HUDEP-2 (cell line): ENCODE results near the gene FGD5.
"Not testable (repeated sequence)": the region's sequence is repeated elsewhere in the genome, so short reads cannot be mapped to it uniquely, and the experiment has no call there.

ENCODE experiments used
- DNase-seq, 76 experiments: peaks; one replicate each; lab custom pipeline; 2025; ENCODE audit not compliant: unreplicated experiment in 76 of 76; lab: John Stamatoyannopoulos, UW

The FGD5 gene

DNA sequence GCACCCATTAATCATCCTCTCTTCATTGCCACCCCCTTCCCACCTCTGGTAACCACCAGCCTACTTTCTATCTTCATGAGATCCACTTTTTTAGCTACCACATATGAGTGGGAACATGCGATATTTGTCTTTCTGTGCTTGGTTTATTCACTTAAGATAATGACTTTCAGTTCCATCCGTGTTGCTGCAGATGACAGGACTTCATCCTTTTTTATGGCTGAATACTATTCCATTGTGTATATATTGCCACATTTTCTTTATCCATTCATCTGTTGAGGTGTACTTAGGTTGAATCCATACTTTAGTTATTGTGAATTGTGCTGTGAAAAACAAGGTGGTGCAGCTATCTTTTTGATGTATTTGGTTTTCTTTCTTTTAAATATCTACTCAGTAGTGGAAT lies 75.3 kb downstream of the FGD5 start:
- no peak for DNase-seq

DNA sequence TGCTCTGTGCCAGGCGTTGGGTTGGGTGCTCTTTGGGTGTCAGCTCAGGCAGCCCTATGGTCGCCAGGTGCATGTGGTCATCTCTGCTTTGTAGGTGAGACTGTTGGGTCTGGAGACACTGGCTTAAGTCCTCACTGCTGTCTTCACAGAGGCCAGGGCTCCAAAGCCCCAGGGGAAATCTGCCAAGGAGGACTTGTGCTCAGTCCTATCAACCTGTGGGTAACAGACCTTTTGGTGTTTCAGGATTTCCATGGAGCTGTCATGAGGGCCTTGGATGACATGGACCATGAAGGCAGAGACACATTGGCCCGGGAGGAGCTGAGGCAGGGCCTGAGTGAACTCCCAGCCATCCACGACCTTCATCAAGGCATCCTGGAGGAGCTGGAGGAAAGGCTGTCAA lies 78.5 kb downstream of the FGD5 start:
- DNase-seq, result no peak

DNA sequence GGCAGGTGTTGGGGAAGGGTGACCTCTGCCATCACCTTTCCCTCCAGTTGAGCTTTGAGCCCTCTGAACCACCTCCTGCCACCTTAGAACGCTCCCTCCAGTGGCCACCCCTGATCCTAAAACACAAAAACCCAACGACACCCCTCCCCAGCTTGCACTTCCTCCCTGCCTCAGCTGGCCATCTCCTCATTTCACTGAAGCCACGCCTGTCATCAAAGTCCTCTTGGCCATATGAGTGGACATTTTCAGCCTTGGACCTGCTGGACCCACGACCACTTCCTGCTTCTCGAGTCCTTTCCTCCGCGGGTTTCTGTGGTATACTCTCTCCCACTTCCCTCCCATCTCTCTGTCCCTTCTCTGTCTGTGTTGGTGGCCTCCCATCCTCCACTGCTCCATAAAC lies 80.2 kb downstream of the FGD5 start:
- no peak for DNase-seq

DNA sequence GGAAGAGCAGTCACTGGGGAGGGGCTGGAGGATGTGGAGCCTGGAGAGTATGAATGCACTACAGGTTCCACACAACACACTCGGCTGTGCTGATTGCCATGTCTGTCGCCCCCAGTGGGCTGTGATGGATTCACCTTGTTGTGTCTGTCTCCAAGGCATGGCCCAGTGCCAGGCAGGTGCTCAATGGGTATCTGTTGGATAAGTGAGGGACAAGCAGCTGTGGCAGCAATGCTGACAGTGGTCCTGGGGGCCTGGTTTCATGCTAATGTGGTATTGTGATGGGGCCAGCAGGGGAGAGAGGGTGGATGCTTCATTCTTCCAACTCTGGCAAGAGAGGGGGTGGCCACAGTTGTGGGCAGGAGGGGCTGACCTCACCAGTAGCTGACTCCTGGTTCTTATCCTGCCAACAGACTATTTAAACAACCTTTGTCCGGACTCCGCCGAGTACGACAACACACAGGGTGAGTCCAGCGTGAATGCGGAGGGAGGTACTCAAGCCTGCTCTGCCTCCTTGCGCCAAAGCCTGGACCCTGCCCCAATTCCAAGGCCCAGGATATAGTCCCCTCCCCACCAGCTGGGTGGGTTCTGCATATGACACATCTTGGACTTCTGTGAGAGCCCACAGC lies 81.3 kb downstream of the FGD5 start:
- no peak for DNase-seq

DNA sequence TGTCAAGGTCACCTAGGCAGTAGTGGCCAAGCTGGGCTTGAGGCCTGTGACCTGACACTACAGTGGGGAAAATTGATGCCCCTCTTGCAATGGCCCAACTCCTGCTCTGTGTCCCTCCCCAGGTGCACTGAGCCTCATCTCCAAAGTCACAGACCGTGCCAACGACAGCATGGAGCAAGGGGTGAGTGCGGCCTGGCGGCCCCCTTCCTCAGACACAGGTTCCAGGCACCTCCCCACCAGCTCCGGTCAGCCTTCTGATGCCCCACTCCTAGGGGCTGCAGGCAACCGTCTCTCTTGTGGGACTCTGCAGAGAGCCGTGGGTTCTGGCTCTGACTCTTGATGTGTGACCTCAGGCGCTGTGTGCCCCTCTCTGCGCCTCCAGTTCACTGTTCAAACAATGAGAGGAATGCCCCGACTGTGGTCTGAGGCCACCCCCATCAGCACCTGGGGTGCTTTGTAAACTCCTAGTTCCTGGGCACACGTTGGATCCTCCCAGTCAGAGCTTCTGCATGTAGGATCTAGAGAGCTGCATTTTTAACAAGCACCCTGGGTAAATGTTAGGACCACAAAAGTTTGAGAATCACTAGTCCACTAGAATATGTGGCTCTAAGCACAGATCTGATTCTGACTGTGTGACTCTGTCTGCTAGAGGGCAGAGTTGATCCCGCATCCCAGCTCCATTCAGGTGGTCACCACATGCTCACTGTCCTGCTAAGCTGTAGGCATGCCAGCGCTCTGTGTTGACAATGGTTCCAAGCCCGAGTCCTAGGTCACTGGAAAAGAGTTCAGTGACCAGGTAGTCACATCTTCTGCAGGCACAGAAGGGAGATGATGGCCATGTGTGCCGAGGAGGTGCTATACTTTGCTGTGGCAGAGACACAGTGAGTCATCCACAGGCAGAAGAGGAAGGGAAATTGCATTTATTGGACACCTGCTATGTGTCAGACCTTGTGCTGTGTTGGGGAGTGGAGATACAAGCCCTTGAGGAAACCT lies 82.4 kb downstream of the FGD5 start:
- DNase-seq, result no peak

DNA sequence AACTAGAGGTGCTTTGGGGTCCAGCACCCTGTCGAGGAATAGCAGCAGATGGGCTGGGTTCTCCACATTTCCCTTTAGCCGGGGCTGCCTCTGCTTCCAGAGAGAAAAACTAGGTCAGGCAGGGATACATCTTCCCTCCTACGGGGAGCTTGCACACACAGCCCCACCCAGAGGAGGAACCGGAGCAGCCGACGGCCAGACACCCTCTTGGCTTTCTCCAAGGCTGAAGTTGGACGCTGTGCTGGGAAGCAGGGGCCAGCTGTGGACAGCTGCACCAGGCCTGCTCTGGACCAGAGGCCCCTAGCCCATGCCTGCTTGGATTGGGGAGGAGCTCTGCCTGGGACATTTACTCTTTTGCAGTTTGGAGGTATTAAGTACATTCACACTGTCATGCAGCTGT lies 84.0 kb downstream of the FGD5 start:
- DNase-seq, result no peak

DNA sequence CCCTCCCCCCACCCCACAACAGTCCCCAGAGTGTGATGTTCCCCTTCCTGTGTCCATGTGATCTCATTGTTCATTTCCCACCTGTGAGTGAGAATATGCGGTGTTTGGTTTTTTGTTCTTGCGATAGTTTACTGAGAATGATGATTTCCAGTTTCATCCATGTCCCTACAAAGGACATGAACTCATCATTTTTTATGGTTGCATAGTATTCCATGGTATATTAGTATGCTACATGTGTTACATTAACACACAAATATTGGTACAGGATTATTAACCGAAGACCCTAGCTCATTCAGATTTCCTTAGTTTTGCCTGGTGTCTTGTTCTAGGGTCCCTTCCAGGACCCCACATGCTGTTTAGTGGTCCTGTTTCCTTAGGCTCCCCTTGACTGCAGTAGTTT lies 84.7 kb downstream of the FGD5 start:
- DNase-seq, result not testable (repeated sequence)

DNA sequence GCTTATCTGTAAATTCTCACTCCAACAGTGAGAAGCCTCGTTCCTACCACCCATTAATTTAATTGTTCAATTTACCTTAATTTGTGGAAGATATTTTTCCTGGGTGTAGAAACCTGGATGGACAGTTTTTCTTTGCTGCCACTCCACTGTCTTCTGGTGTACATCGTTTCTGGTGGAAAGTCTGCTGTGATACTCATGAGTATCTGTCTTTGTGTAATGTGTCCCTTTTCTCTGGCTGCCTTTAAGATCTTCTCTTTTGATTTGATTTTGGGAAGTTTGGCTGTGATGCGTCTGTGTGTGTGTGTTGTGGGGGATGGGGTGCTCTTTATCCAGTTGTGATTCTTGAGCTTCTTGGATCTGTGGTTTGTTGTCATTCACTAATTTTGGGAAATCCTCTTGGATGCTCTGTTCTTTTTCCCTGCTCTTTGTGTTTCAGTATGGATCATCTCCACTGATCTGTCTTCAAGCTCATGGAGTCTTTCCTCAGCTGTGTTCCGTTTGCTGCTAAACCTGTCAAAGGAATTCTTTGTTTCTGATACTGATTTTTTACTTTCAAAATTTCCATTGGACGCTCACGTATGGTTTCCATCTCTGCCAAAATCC lies 86.4 kb downstream of the FGD5 start:
- DNase-seq, result no peak

DNA sequence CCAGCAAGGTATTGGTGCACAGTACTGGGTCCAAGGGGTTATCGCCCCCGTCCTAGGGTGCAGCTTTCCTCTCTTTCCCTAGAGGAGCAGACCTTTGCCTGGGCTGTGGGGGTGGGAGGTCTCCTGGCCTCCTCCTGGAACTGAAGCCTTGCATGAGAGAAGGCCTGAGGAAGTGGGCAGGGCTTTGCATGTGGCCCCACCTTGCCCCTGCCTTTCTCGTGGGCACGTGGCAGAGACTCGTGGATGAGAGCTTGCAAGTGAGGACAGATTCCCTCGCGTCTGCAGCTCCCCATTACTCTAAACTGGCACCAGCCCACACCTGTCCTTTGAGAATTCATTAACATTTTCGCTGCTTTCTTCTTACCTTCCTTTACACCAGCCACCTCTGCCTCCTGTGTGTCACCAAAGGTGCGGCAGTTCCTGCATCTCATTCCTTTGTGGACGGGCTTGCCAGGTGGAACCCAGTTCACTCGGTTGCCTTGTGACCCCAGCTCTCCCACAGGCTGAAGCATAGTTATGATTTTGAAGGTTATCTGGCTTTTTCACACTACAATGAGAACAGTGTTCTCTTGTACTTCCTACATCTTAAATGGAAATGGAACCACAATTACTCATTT lies 87.7 kb downstream of the FGD5 start:
- no peak for DNase-seq

DNA sequence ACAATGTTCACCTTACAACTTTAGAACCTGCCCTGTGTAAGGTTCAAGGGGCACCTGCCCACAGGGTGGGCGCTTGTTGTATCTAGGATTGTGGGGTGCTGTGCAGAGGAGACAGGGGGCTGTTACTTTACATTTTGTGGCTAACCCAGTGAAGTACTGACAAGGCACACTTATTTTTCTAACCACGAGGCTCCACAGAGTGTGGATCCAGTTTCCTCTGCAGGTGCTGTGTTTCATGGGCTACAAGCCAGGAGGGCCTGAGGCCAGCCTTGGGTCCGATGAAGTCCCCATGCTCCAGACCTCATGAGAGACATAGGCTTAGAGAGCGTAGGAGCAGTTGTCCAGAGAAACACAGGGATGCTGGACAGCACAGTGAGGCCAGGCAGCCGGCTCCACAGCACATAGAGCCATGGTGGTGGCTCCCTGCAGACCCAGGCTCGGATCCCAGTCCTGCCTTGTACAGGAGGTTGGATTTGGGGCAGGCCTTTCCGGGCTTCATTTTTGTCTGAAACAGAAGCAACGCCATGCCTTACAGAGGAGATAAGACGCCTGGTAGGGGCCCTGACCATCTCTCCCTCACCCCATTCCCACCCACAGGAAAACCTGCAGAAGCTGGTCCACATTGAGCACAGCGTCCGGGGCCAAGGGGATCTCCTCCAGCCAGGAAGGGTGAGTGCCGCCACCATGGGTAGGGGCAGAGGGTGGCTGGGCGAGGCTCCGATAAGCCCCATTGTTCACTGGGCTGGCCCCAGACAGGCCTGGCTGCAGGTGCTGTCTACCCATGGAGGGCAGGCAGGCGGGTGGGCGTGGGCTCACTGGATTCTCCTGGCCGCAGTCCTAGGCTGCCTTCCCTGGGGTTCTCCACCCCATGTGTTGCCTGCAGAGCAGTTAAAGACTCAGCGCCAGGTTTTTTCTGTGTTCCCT lies 88.5 kb downstream of the FGD5 start:
- DNase-seq, result no peak

DNA sequence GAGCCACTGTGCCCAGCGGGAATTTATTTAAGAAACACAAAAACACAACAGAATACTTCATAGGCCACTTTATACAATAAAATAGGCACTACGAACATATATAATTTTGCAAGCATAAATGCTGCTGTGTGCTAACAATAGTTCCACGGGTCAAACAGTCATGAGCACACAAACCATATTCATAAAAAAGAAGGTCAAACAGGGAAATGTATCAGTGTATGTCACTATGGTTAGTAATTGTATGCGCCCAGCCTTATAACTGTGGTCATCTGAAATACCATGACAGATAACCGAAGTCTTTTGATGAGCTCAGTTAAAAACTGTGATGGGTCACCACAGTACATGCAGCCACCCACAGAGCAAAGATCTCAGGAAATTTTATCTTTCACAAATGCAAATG lies 90.5 kb downstream of the FGD5 start:
- DNase-seq, result no peak

DNA sequence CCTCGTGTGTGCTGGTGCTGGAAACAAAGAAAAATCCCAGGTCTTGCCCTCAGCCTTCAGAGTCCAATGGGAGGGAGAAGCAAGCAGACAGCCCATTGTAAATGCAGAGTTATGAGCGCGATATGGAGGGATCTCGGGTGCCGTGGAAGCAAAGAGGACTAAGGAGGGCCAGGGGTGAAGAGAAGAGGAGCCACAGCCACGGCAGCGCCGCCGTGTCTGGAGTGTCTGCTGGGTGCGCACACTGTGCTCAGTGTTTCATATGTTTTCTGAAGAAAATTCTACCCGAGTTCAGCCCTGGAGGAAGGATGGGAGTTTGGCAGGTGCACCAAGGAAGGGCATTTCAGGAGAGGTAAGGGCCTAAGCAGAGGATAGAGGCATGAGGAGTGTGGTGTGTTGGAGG lies 92.9 kb downstream of the FGD5 start:
- DNase-seq, result no peak

DNA sequence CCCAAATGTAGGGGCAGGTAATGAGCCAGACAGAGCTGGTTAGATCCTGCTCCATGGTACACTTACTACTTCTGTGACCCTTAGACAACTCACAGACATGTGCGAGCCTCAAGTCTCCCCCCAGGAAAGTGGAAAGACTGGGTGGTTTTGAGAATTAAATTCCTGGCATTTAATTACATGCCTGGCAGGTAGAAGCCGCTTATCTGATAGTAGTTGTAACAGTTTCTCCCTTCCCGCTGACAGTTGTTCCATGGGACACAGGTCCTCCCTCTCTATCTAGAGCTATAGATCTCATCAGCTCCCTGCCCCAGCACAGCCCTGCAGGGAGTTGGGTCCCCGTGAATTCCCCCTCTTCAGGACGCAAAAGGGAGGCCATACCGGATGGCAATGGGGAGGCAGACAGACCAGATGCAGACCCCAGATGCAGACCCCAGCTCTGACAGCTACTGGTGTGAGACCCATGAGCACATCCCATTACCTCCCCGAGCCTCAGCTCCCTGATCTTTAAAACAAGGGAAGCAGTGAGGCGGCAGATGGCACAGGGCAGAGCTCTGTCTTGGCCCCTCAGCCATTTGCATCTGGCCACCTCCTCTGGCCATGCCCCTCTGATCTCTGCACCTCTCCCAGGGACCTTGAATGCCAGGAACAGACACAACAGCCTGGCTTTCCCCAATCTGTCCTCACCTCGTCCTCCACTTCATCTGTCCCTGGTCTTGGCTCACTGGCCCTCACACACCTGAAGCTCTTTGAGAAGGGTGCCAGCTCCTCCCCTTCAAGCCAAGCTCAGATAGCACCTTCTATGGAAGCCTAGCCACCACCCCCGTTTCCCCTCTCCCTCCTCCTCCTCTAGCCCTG lies 94.5 kb downstream of the FGD5 start:
- DNase-seq, result no peak

DNA sequence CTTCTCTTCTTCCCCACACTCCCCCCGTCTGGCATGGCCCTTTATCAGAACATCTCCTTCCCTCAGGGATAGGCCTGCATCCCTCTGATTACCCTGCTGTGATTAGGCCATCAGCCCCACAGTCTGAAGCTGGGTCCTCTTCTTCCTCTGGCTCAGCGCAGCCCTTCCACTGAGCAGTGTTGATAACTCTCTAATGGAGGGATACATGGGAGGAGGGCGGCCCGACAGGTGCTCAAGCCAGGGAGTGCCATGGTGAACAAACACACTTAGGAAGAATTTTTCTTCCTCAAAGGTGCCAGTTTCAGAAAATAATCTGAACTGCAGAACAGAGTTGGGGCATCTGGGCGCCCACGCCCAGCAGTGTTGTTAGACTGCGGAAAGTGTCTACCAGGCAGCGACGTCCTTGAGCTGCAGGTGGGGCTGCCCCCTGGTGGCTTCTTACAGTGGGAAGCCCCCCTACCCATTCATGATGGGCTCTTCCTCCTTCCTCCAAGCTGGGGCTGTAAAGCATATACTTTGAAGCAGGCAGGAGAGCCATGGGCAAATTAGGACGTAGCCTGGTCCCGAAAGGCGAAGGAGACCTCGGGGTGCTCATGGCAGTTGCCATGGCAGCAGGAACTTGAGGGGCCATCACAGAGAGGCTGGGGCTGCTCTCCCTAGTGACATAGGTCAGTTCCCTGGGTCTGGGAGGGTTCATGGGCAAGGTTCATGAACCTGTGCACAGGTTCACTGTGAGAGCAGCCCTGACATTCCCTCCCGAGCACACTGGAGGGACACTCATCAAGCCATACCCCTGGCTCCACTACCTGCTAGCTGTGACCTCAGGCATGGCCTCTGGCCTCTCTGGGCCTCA lies 95.4 kb downstream of the FGD5 start:
- no peak for DNase-seq

DNA sequence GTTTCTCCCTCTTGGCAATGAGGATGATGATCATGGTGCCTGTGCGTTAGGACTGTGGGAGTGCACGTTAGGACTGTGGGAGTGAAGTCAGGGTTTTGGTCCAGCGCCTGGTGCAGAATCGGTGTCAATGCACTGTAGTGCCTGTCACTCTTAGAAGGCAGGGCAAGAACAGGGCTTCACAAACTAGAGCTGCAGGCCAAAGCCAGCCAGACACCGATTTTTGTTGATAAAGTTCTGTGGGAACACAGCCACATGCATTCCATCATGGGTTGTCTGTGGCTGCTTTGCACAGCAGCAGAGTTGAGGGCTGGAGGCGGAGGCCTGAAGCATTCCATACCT lies 96.0 kb downstream of the FGD5 start:
- DNase-seq, result no peak

DNA sequence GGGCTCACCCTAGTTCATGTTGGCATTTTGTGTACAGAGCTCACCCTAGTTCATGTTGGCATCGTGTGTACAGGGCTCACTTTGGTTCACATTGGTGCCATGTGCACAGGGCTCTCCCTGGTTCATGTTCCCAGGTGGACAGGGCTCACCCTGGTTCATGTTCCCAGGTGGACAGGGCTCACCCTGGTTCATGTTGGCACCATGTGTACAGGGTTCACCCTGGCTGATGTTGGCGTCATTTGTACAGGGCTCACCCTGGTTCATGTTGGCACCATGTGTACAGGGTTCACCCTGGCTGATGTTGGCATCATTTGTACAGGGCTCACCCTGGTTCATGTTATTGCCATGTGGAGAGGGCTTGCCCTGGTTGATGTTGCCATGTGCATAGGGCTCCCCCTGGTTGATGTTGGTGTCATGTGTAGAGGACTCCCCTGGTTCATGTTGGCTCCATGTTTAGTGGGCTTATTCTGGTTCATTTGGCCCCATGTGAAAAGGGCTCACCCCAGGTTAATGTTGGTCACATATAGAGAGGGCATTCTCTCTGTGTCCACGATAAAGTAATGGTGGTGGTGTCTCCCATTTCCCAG lies 97.0 kb downstream of the FGD5 start:
- peak in 2 of 76 experiments; percentile 7 to 8 for DNase-seq

DNA sequence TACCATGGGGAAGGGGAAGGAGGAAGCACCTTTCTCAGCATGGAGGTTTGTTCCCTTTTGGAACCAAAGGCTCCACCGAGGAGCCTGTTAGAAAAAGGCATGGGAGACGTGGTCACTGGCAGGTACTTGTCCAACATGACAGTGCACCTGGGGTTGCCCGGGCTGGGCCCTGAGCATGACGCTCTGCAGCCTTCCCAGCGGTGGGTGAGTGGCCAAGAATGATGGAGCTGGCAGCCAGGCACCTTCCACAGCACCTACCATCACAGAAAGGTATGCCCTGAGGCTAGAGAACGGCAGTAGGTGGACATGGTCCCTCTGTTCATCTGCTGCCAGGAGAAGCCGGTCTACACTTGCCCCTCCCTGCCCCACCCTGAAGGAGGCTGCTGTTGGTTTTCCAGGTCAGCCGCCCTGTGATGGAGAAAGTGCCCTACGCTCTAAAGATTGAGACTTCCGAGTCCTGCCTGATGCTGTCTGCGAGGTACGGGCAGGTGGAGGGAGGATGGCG lies 99.6 kb downstream of the FGD5 start:
- DNase-seq, result no peak

DNA sequence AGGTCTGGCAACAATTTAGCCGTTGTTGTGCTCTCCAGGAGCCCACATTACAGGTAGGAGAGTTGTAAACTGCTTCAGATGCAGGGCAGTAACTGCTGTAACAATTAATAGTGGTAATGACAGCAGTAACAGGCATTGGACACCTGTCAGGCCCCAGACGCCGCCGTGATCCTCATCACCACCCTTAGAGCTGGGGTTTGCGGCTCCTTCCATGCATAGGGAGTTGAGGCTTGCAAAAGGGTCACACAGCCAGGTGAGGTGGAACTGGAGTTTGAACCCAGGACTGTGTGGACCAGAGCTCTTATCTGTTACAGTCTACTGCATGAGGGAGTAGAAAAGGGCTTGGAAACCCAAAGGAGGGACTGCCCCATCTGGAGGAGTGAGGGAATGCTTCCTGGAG lies 101.8 kb downstream of the FGD5 start:
- no peak for DNase-seq
